GM18867 (cell line): Measurements from ENCODE around the gene TUBB1.

Experiments
- ATAC-seq: cut with Tn5 transposase; IDR thresholded peaks from one replicate; pipeline ENCODE4 v1.9.1; 2021; ENCODE audit warnings: mild to moderate bottlenecking, moderate library complexity; ENCODE audit not compliant: unreplicated experiment

TUBB1 gene

DNA sequence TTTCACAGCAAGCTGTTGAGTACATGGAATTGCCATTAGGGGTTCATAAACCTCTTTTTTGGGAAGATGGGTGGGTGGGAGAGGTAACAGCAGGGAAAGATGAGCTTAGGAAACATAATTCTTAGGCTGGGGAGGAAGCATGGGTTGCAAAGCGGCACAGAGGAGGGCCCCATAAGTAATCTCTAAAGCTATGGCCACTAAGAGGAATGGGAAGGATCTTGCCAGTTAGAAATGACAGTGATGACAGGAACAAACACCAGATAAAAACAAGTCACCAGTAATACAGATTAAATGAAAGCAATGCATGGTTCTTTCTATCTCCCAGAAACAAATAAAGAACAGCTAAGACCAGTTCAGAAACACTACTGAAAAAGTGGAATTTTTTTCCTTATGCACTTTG, 54.4 kb downstream of the TUBB1 start:
- ATAC-seq = no peak

DNA sequence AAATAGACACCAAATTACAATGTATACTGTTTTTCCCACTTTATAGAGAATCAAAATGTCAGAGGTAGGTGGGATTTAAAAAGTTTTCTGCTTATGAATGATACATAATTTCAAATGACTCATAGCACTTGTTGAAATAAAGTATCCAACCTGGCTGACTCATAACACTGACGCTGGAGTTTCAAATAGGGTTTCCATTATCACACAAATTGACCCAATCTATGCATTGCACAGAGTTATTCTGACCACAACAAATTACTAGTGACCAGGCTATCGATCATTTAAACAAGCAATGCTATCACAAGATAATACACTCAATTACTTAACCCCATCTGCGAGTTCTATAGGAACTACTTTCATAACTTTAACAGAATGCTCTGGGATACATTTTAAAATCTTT, 55.2 kb downstream of the TUBB1 start:
- no peak for ATAC-seq

DNA sequence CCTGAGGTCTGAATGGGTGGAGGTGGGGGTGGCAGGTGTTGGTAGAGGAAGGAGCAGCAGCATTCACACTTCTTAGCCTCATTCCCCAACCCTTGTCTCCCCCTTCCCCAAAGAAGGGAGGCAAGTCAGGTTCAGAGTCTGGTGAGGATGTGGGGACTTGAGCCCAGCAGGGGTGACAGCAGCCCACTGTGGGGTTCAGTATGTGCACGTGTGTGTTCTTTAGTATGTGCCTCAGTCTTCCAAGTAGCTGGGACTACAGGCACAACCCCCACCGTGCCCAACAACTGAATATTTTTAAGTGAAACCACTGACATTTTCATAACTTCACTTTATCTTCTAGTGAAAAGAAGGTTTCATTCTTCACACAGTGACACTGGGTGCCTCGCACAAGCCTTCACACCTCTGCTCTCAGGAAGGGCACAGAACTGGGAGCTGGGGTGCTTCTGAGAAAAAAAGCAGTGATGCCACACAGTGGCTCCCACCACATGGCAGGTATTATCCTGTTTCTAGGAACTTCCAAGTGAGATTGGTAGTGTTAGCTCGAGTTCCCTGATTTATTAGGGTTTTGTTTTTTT, 56.8 kb downstream of the TUBB1 start:
- ATAC-seq = no peak
